Naive B cell (primary cell): Measurements from ENCODE around the gene LRPPRC. TPM values are rescaled to one million over a fixed set of nuclear protein-coding genes. Genes with fewer than 3 reads are reported as not detected.

Source experiments
- ATAC-seq, 2 donors: fragments of 150-1000 bp; cut with Tn5 transposase; 2 replicates each; pipeline ENCODE4 v1.10.0; 2021; ENCODE audit warnings: low read depth in 2 of 2, mild to moderate bottlenecking in 2 of 2, moderate library complexity in 2 of 2
- DNase-seq: peaks from one replicate; pipeline ENCODE4 v3.0.0; 2022
- H3K27ac Mint-ChIP-seq, 6 donors: one replicate each; pipeline ENCODE4 v1.8.0; 2020 to 2022; ENCODE audit warnings: mild to moderate bottlenecking in 6 of 6, mixed read lengths in 6 of 6, moderate library complexity in 5 of 6, inconsistent platforms in 2 of 6
- H3K27me3 Mint-ChIP-seq, 3 donors: one replicate each; pipeline ENCODE4 v1.8.0; 2021 to 2022; ENCODE audit warnings: mixed read lengths in 3 of 3, mild to moderate bottlenecking in 1 of 3
- H3K36me3 Mint-ChIP-seq, 2 donors: one replicate each; pipeline ENCODE4 v1.8.0; 2020 to 2022; ENCODE audit warnings: mixed read lengths in 2 of 2, inconsistent platforms in 1 of 2, mild to moderate bottlenecking in 1 of 2
- H3K4me1 Mint-ChIP-seq, 3 donors: one replicate each; pipeline ENCODE4 v1.8.0; 2020 to 2022; ENCODE audit warnings: mixed read lengths in 3 of 3, inconsistent platforms in 1 of 3, mild to moderate bottlenecking in 1 of 3, moderate library complexity in 1 of 3
- H3K4me3 Mint-ChIP-seq, 8 donors: one replicate each; pipeline ENCODE4 v1.8.0; 2020 to 2022; ENCODE audit warnings: mild to moderate bottlenecking in 8 of 8, mixed read lengths in 8 of 8, moderate library complexity in 8 of 8, inconsistent platforms in 2 of 8
- H3K9me3 Mint-ChIP-seq, 7 donors: one replicate each; pipeline ENCODE4 v1.8.0; 2020 to 2022; ENCODE audit warnings: mixed read lengths in 7 of 7, mild to moderate bottlenecking in 5 of 7, inconsistent platforms in 2 of 7, moderate library complexity in 1 of 7
- polyA plus RNA-seq, 6 donors: library from polyadenylated mRNA; unstranded; fragments of 300-500 nt; fragmentation: Illumina TruSeq; gene quantifications; one replicate each; pipeline ENCODE4 v1.2.3, GENCODE V29; 2021; ENCODE audit warnings: low read depth in 6 of 6

Gene LRPPRC
- polyA plus RNA-seq, 6 donors from 2014 or later, result 32.2 to 49.4 (median 45.5) TPM

- no peak for DNase-seq
Measured at GRCh38 chr2:43837831-43838559, 157.8 kb downstream of the LRPPRC start.

GRCh38 chr2:43837033-43837432, 158.8 kb downstream of the LRPPRC start:
- H3K9me3 Mint-ChIP-seq, result no peaks in the 10 kb centered on the region
- no peak overlapping the region for H3K27ac Mint-ChIP-seq
- ATAC-seq (no peak), DNase-seq (no peak)
- peaks cover 0 to 13% (median 8%) of the 10 kb centered on the region in 3 donors for H3K27me3 Mint-ChIP-seq
- no peak overlapping the region for H3K4me3 Mint-ChIP-seq
- no peaks in the 10 kb centered on the region for H3K36me3 Mint-ChIP-seq
- H3K4me1 Mint-ChIP-seq, result no peaks in the 10 kb centered on the region

More at GRCh38 chr2:43837831-43838559, 157.8 kb downstream of the LRPPRC start:
- Mint-ChIP-seq H3K27ac (no peak overlapping the region), H3K4me3 (no peak overlapping the region), H3K9me3 (no peaks in the 10 kb centered on the region), H3K27me3 (peaks cover 0 to 13% (median 8%) of the 10 kb centered on the region in 3 donors), H3K4me1 (no peaks in the 10 kb centered on the region), H3K36me3 (no peaks in the 10 kb centered on the region)
- no peak for ATAC-seq

Other genes with a start within 250 kb of the LRPPRC start
- gene DYNC2LI1, start 221.9 kb downstream of the LRPPRC start, polyA plus RNA-seq, result 1 to 10 TPM; 3.1 to 8.1 (median 6.3) TPM
- gene ABCG5, start 157.2 kb downstream of the LRPPRC start, polyA plus RNA-seq, result not detected
- under 1 TPM in 2 of 6 donors, not detected in 4; 0.05 to 0.12 TPM for gene ABCG8, start 157.0 kb downstream of the LRPPRC start, polyA plus RNA-seq
- gene PPM1B, start 172.9 kb upstream of the LRPPRC start, polyA plus RNA-seq, result 10 to 100 TPM; 45.1 to 74.3 (median 54.9) TPM